IPS-20b (cell line): Measurements from ENCODE around the gene TIAM1.

Experiments
- H3K27ac ChIP-seq: one replicate; pipeline ENCODE4 v1.5.1; 2013; ENCODE audit warnings: low read length
- H3K27me3 ChIP-seq: 2 replicates; pipeline ENCODE4 v1.6.1; 2013; ENCODE audit warnings: mild to moderate bottlenecking, low read length, inconsistent platforms; ENCODE audit not compliant: insufficient read depth
- H3K36me3 ChIP-seq: 2 replicates; pipeline ENCODE4 v1.6.1; 2013; ENCODE audit warnings: low read depth, mild to moderate bottlenecking, inconsistent platforms, low read length, moderate library complexity; ENCODE audit not compliant: insufficient read depth
- H3K4me1 ChIP-seq: 2 replicates; pipeline ENCODE4 v1.6.1; 2013; ENCODE audit warnings: mild to moderate bottlenecking, control low read depth, inconsistent platforms, low read length, moderate library complexity; ENCODE audit not compliant: insufficient read depth
- H3K4me3 ChIP-seq: 2 replicates; pipeline ENCODE4 v1.5.1; 2013; ENCODE audit warnings: mild to moderate bottlenecking, low read length, inconsistent platforms
- H3K9ac ChIP-seq: 2 replicates; pipeline ENCODE4 v1.6.1; 2013; ENCODE audit warnings: low read depth, mild to moderate bottlenecking, inconsistent platforms, low read length, moderate library complexity
- H3K9me3 ChIP-seq: 2 replicates; pipeline ENCODE4 v1.6.1; 2013; ENCODE audit warnings: mild to moderate bottlenecking, low read depth, low read length, inconsistent platforms; ENCODE audit not compliant: insufficient read depth

The TIAM1 gene

DNA sequence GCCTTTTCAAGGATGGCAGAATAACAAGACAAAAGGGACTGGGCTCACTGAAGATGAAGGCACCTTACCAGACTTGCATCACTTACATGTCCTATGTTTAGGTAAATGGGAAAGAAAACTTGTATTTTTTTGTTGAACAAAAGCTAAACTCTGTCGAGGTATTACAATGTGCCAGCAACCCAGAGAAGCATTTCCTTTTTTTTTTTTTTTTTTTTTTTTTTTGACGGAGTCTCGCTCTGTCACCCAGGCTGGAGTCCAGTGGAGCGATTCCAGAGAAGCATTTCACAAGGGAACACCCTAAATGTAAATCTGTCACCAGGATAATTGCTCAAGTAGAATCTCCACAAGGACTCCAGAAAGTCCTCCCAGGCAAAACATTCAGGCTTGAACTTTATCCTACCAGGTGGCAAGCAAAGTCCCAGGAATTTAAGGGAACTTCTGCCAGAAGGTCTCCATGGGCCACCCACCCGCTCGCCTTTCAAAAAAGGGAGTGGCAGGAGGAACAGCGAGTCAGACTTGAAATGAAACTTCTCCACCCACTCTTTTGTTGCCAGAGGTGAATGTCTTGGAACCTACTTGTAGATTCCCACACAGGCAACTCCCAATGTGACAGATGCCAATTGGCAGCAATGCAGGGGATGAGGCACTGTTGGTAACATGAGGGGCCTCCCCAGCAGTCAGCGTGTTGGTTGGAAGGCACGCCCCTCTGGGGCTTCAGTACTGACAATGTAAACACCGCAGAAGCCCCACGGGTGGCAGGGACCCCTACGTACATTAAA lies 125.0 kb downstream of the TIAM1 start:
- Histone ChIP-seq H3K27ac (no peak overlapping the region), H3K4me3 (no peak overlapping the region), H3K4me1 (peaks cover 4% of the 10 kb centered on the region; the same call in 1 of the 2 replicates), H3K36me3 (peaks cover 16% of the 10 kb centered on the region; the same call in 1 of the 2 replicates), H3K9me3 (no peaks in the 10 kb centered on the region), H3K9ac (no peak overlapping the region), H3K27me3 (no peaks in the 10 kb centered on the region)

DNA sequence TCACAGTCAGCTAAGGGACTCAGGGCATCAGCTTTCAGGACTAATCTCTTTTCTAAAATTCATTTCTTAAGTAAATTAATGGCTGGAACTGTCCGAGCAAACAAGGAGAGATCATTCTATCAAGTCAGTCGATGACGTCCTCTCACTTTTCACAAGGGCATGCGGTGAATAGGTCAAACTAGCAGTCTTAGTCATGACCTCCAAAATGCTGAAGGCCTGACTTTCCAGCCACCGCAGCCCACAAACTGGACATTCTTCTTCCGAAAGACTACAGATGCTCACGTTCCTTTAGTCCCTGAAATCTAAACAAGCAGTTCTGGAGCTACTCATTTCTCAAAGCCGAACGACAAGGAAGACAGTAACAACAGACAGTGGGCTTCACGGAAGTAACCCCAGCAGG lies 127.9 kb downstream of the TIAM1 start:
- Histone ChIP-seq H3K36me3 (peaks cover 5% of the 10 kb centered on the region; the same call in 1 of the 2 replicates), H3K27me3 (no peaks in the 10 kb centered on the region), H3K9ac (no peak overlapping the region), H3K9me3 (no peaks in the 10 kb centered on the region), H3K4me3 (no peak overlapping the region), H3K27ac (no peak overlapping the region), H3K4me1 (peaks cover 4% of the 10 kb centered on the region; the same call in 1 of the 2 replicates)

DNA sequence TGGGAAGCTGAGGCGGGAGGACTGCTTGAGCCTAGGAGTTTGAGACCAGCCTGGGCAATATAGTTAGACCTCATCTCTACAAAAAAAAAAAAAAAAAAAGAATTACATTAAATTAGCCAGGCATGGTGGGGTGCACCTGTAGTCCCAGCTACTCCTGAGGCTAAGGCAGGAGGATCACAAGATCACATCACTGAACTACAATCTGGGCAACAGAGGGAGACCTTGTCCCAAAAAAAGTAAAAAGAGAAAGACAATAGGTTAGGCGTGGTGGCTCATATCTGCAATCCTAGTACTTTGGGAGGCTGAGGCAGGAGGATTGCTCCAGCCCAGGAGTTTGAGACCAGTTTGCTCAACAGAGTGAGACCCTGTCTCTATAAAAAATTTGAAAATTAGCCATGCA lies 130.3 kb downstream of the TIAM1 start:
- Histone ChIP-seq H3K36me3 (peaks cover 17% of the 10 kb centered on the region; the same call in 1 of the 2 replicates), H3K27me3 (no peaks in the 10 kb centered on the region), H3K9ac (no peak overlapping the region), H3K9me3 (no peaks in the 10 kb centered on the region), H3K4me3 (no peak overlapping the region), H3K27ac (no peak overlapping the region), H3K4me1 (0 out of 2 replicates have a peak, but pooled peaks cover 4% of the 10 kb centered on the region)

DNA sequence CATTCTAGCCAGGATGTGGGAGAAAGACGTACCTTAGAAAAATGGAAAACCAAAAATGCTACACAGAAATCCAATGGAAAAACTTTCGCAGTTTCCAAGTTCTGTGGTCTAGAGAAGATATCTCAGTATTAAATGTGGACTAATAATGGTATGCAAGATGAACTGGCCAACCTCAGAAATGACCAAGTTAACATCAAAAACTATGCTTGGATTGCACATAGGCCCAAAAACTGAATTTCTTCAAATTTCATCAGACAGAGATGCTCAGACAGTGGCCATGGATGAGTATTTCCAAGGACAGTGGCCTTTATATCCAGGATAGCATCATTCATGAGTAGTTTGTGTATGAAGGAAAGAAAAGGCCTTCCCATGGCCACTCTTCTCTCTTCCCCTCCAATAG lies 132.2 kb downstream of the TIAM1 start:
- Histone ChIP-seq H3K36me3 (peaks cover 28% of the 10 kb centered on the region; the same call in 1 of the 2 replicates), H3K27me3 (no peaks in the 10 kb centered on the region), H3K9ac (no peak overlapping the region), H3K27ac (no peak overlapping the region), H3K9me3 (no peaks in the 10 kb centered on the region), H3K4me1 (no peaks in the 10 kb centered on the region), H3K4me3 (no peak overlapping the region)

DNA sequence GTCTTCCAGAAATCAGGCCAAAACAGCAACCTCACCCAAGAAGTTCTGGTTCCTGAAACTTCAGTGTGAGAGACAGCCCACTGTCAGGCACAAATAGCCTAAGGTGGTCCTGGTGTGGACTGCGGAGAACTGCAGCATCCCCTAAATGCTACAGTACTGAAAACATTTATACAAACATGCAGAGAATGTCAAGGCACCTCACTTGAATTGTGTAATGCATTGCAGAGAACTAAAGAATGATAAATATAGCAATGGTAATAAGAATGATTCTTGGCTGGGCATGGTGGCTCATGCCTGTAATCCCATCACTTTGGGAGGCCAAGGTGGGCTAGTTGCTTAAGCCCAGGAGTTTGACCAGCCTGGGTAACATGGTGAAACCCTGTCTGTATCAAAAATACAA lies 138.6 kb downstream of the TIAM1 start:
- H3K27me3 ChIP-seq, result no peaks in the 10 kb centered on the region
- H3K9me3 ChIP-seq, result no peaks in the 10 kb centered on the region
- H3K27ac ChIP-seq, result no peak overlapping the region
- no peak overlapping the region for H3K9ac ChIP-seq
- peaks cover 33% of the 10 kb centered on the region for H3K36me3 ChIP-seq
- no peak overlapping the region for H3K4me3 ChIP-seq
- H3K4me1 ChIP-seq, result no peaks in the 10 kb centered on the region

DNA sequence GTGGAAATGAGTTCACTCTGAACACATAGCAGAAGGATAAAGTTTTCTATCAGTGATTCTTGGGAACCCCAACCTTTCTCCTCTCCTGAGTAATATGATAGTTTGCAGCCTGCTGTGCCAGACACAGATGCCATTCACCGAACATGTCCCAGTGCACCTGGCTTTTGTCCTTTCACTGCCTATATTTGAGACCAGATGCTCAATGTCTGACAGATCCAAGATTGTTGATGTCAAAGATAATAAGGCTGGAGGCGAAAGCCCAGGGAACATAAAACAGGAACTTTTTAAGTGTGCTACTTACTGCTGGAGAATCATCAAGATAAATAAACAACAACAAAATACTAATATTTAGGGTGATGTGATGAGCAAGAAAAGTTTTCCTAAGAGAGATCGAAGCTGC lies 139.3 kb downstream of the TIAM1 start:
- H3K4me1 ChIP-seq, result no peaks in the 10 kb centered on the region
- no peak overlapping the region for H3K9ac ChIP-seq
- H3K27me3 ChIP-seq, result no peaks in the 10 kb centered on the region
- H3K4me3 ChIP-seq, result no peak overlapping the region
- H3K36me3 ChIP-seq, result peaks cover 30% of the 10 kb centered on the region
- H3K9me3 ChIP-seq, result no peaks in the 10 kb centered on the region
- no peak overlapping the region for H3K27ac ChIP-seq

DNA sequence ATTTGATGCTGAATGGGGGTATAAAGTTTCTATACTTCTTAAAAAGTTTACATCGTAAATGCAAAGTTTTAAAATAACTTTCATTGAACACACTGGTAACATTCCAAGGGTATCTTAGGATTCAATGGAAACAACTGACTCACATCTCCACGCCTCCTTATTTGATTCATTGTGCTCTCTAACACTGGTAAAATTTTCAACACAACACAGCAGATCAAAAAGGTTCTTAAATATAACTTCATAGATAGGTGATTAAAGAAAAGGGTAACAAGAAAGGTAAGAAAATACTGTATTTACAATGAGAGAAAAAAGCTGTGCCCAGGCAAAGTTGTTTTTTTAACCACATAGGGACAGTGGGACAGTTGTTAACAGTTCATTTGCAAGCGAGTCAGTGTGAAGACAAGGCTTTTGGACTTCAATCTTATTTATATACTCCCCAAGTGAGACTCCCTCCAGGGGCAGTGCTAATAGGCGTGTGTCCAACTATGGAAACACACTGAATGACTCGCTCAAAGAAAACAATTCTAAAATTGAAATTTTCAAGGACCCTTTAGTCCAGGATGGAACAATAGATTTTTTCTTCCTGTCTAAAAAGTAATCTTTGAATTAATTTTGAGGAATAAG lies 140.5 kb downstream of the TIAM1 start:
- H3K4me3 ChIP-seq, result no peak overlapping the region
- H3K9ac ChIP-seq, result no peak overlapping the region
- no peak overlapping the region for H3K27ac ChIP-seq
- no peaks in the 10 kb centered on the region for H3K27me3 ChIP-seq
- H3K9me3 ChIP-seq, result no peaks in the 10 kb centered on the region
- no peaks in the 10 kb centered on the region for H3K4me1 ChIP-seq
- peaks cover 18% of the 10 kb centered on the region for H3K36me3 ChIP-seq

DNA sequence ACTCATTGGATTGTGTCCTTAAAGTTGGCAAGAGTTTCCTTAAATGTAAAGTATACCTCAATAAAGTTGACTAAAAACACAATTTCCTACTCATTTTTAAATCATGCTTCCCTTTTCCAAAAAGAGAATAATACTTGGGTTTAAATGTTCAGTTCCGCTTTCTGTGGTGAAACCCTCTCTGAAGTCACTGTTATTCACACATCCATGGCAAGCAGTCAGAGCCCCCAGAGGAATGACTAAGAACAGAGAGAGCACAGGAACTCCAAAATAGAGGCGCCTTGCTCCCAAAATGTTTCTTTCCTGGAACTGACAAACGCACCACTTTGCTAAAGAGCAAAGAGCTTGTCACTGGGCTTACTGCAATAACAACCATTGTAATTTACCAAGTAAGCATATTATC lies 142.5 kb downstream of the TIAM1 start:
- Histone ChIP-seq H3K27ac (no peak overlapping the region), H3K9me3 (no peaks in the 10 kb centered on the region), H3K4me3 (no peak overlapping the region), H3K4me1 (no peaks in the 10 kb centered on the region), H3K36me3 (peaks cover 9% of the 10 kb centered on the region), H3K27me3 (no peaks in the 10 kb centered on the region), H3K9ac (no peak overlapping the region)

DNA sequence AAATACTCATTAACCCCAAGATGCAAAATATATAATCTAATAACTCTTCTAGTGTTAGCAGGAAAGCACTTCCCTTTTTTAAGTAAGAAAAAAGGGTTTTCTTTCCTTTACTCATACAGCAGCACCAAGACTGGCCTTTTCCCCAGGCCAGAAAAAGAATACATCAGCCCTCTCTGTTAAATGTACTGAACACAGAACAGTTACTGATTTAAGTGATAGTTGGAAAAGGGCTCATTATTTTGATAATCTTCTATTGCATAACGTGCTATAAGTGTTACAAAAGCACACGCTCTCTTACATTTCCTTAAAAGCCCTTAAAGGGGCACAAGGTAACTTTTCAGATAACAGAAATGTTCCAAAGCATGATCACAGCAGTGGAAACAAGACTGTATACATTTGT lies 142.9 kb downstream of the TIAM1 start:
- no peak overlapping the region for H3K9ac ChIP-seq

DNA sequence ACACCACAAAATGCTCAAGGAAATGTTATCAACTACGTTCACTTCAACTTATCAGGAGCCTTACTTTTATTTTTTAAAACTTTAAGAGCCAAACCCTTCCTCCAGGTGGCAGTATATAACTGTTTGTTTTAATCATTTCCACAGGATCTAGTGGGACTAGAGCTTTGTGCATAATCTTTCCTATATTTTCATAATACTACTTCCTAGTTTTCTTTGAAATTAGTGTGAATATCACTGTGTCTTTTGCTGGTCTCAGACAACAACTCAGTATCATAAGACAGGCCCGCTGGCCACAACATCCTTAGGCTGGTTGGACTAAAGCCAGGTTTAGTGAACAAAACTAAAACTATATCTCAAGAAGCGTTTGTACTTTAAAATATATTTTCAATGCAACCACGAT lies 145.5 kb downstream of the TIAM1 start:
- H3K36me3 ChIP-seq, result peaks cover 3% of the 10 kb centered on the region; the same call in 1 of the 2 replicates
- H3K9me3 ChIP-seq, result no peaks in the 10 kb centered on the region
- no peak overlapping the region for H3K4me3 ChIP-seq
- no peak overlapping the region for H3K9ac ChIP-seq
- peaks cover 2% of the 10 kb centered on the region; the same call in 1 of the 2 replicates for H3K4me1 ChIP-seq
- no peak overlapping the region for H3K27ac ChIP-seq
- H3K27me3 ChIP-seq, result no peaks in the 10 kb centered on the region

More for the DNA sequence above, 142.9 kb downstream of the TIAM1 start:
- H3K36me3 ChIP-seq, result peaks cover 9% of the 10 kb centered on the region
- H3K27ac ChIP-seq, result no peak overlapping the region
- no peaks in the 10 kb centered on the region for H3K27me3 ChIP-seq
- H3K4me3 ChIP-seq, result no peak overlapping the region
- no peaks in the 10 kb centered on the region for H3K4me1 ChIP-seq
- no peaks in the 10 kb centered on the region for H3K9me3 ChIP-seq

DNA sequence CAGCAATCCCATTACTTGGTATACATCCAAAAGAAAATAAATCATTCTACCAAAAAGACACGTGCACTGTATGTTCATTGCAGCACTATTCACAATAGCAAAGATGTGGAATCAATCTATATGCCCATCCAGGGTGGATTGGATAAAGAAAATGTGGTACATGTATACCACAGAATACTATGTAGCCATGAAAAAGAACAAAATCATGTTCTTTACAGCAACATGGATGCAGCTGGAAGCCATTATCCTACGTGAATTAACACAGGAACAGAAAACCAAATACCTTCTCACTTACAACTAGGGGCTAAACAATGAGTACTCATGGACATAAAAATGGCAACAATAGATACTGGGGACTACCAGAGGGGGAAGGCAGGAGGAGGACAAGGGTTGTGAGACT lies 147.3 kb downstream of the TIAM1 start:
- H3K9me3 ChIP-seq, result no peaks in the 10 kb centered on the region
- H3K4me1 ChIP-seq, result peaks cover 7% of the 10 kb centered on the region; the same call in 1 of the 2 replicates
- no peaks in the 10 kb centered on the region for H3K27me3 ChIP-seq
- no peak overlapping the region for H3K4me3 ChIP-seq
- H3K27ac ChIP-seq, result no peak overlapping the region
- 0 out of 2 replicates have a peak, but pooled peaks cover 5% of the 10 kb centered on the region for H3K36me3 ChIP-seq
- no peak overlapping the region for H3K9ac ChIP-seq
